SK-N-MC (cell line): ENCODE measurements around the gene SRPRB.

Experiments used
- FOXP2 ChIP-seq: optimal IDR thresholded peaks from 2 replicates; pipeline ENCODE3; 2011; ENCODE audit warnings: mild to moderate bottlenecking, moderate library complexity; ENCODE audit not compliant: insufficient read depth; ENCODE audit errors: extremely low read length, control extremely low read depth
- POLR2AphosphoS5 ChIP-seq: IDR thresholded peaks from 2 replicates; pipeline ENCODE4 v1.6.1; 2012; ENCODE audit warnings: mild to moderate bottlenecking, low read depth, low read length, borderline replicate concordance

- TF ChIP-seq POLR2AphosphoS5 (no peak), FOXP2 (no peak)
These were observed 31.9 kb upstream of the SRPRB start for GRCh38 chr3:133773732-133774131.
